Esophagus muscularis mucosa (tissue), 4 donors: Measurements from ENCODE around the gene SPOCK1.

Source experiments
- CTCF ChIP-seq, 3 experiments: fragments of 200-600 bp in 2 of 3; fragments of 450-650 bp in 1 of 3; sonication (generic) in 2 of 3; IDR thresholded peaks; one replicate each; pipeline ENCODE4 v1.5.1; 2017 to 2019; ENCODE audit warnings: antibody characterized with exemption in 3 of 3, mild to moderate bottlenecking in 2 of 3, moderate library complexity in 1 of 3
- EP300 ChIP-seq: sonication (generic); formaldehyde crosslinking; IDR thresholded peaks from one replicate; pipeline ENCODE4 v1.6.1; 2017; ENCODE audit warnings: antibody characterized with exemption
- POLR2A ChIP-seq: fragments of 450-650 bp; IDR thresholded peaks from one replicate; pipeline ENCODE4 v1.6.1; 2017; ENCODE audit warnings: antibody characterized with exemption, moderate library complexity, mild to moderate bottlenecking, low read depth
- POLR2AphosphoS5 ChIP-seq, 2 donors: sonication (generic); formaldehyde crosslinking; IDR thresholded peaks; one replicate each; pipeline ENCODE4 v1.6.1; 2017; ENCODE audit warnings: antibody characterized with exemption in 2 of 2

GRCh38 chr5:137179203-137179602 lies 319.9 kb downstream of the SPOCK1 start:
- TF ChIP-seq POLR2AphosphoS5 (IDR thresholded peaks at IDR 0.05) (no peak), CTCF (IDR thresholded peaks at IDR 0.05) (no peak), POLR2A (no peak), EP300 (no peak)
